Activated naive CD4-positive, alpha-beta T cell treated with anti-CD3 and anti-CD28 coated beads, Interleukin-2, amount 50 U/mL, for 24 hours (primary cell): Measurements from ENCODE around the gene AGAP1.
"Not testable (repeated sequence)": the region's sequence is repeated elsewhere in the genome, so short reads cannot be mapped to it uniquely, and the experiment has no call there.

Experiments
- H3K27ac Mint-ChIP-seq: one replicate; pipeline ENCODE4 v1.8.0; 2021; ENCODE audit warnings: mild to moderate bottlenecking, mixed read lengths
- H3K27me3 Mint-ChIP-seq: one replicate; pipeline ENCODE4 v1.8.0; 2021; ENCODE audit warnings: mixed read lengths
- H3K36me3 Mint-ChIP-seq: one replicate; pipeline ENCODE4 v1.8.0; 2021; ENCODE audit warnings: mixed read lengths
- H3K4me1 Mint-ChIP-seq: one replicate; pipeline ENCODE4 v1.8.0; 2021; ENCODE audit warnings: mixed read lengths
- H3K4me3 Mint-ChIP-seq: one replicate; pipeline ENCODE4 v1.8.0; 2021; ENCODE audit warnings: mild to moderate bottlenecking, mixed read lengths
- H3K9me3 Mint-ChIP-seq: one replicate; pipeline ENCODE4 v1.8.0; 2021; ENCODE audit warnings: mixed read lengths

AGAP1 gene

DNA sequence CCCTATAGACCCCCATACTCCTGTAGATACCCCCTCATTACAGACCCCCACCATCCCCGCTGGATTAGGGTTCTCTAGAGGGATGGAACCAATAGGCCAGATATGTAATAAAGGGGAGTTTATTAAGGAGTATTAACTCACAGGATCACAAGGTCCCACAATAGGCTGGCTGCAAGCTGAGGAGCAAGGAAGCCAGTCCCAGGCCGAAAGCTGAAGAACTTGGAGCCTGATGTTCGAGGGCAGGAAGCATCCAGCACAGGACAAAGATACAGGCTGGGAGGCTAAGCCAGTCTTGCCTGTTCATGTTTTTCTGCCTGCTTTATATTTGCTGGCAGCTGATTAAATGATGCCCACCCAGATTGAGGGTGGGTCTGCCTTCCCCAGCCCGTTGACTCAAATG is 106.6 kb downstream of the AGAP1 start:
- Mint-ChIP-seq H3K36me3 (no peaks in the 10 kb centered on the region), H3K9me3 (no peaks in the 10 kb centered on the region), H3K27me3 (peaks cover 7% of the 10 kb centered on the region), H3K27ac (no peak overlapping the region), H3K4me3 (no peak overlapping the region), H3K4me1 (no peaks in the 10 kb centered on the region)

DNA sequence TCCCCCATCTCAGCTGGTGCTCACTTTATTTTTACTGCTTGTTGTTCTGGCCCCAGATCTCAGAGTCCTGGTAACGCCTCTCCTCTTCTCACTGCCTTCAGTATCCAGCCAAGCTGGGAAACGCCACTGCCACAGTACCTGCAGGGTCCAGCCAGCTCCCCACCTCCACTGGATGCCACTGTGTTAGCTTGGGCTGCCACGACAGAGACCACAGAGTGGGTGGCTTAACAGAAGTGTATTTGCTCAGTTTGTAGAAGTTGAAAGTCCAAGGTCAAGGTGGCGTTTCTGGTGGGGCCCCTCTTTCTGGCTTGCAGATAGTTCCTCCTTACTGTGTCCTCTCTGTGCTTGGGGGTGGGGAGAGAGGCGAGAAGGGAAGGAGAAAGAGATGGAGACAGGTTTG is 107.1 kb downstream of the AGAP1 start:
- H3K4me1 Mint-ChIP-seq = no peaks in the 10 kb centered on the region
- no peak overlapping the region for H3K27ac Mint-ChIP-seq
- no peaks in the 10 kb centered on the region for H3K36me3 Mint-ChIP-seq
- no peak overlapping the region for H3K4me3 Mint-ChIP-seq
- H3K9me3 Mint-ChIP-seq = no peaks in the 10 kb centered on the region
- H3K27me3 Mint-ChIP-seq = peaks cover 7% of the 10 kb centered on the region

DNA sequence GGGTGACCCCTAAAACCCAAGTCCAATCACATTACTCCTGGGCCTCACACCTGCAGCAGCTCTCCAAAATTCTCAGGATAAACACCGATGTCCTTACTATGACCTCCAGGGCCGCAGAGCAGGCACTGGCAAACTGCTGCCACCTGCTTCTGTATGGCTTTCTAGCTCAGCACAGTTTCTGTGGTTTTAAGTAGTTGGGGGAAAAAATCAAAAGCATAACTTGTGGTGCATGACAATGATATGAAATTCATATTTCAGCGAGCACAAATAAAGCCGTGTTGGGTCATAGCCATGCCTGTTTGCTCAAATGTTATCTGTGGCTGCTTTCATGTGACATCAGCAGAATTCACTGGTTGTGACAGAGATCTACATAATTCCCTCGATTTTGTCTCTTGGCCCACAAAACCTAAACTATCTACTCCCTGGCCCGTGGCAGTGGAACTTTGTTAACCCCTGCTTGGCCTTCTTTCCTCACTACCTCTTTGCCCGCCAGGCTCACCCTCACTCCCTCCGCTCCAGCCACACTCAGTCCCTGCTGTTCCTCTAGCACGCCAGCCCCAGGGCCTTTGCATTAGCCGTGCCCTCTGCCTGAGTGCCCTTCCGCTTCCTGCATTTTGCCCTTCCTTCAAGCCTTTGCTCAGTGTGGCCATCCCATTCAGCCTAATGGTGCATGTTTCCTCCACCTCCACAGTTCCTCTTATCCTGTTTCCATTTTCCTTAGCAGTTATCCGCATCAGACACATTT is 108.3 kb downstream of the AGAP1 start:
- Mint-ChIP-seq H3K4me3 (no peak overlapping the region), H3K27ac (no peak overlapping the region), H3K4me1 (no peaks in the 10 kb centered on the region), H3K27me3 (peaks cover 7% of the 10 kb centered on the region), H3K9me3 (no peaks in the 10 kb centered on the region), H3K36me3 (no peaks in the 10 kb centered on the region)

DNA sequence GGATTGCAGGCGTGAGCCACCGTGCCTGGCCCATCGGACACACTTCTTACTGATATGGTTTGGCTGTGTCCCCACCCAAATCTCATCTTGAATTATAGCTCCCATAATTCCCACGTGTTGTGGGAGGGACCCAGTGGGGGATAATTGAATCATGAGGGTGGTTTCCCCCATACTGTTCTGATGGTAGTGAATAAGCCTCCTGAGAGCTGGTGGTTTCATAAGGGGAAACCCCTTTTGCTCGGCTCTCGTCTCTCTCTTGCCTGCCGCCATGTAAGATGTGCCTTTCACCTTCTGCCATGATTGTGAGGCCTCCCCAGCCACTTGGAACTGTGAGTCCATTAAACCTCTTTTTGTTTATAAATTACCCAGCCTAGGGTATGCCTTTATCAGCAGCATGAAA is 109.1 kb downstream of the AGAP1 start:
- not testable (repeated sequence) for H3K4me3 Mint-ChIP-seq, H3K9me3 Mint-ChIP-seq, H3K27ac Mint-ChIP-seq, H3K4me1 Mint-ChIP-seq, H3K36me3 Mint-ChIP-seq, H3K27me3 Mint-ChIP-seq

DNA sequence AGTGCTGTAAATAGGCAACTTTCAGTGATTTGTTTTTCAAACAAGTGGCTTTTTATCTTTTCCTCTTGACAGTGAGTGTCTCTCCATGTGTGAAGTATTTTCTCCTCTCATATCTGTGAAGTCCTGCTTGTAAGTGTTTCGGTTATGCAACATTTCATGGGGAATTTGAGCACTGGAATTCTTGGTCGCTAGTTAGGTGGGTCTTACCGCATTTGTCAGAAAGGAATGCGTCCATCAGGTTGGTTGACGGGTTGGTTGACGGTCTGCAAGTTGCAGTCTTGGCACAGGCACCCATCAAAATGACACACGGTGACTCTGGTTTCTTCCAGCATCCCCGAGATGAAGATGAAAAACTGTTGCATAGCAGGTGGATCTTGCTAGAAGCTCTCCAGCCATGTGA is 109.8 kb downstream of the AGAP1 start:
- Mint-ChIP-seq H3K36me3 (no peaks in the 10 kb centered on the region), H3K4me1 (no peaks in the 10 kb centered on the region), H3K27me3 (peaks cover 8% of the 10 kb centered on the region), H3K9me3 (no peaks in the 10 kb centered on the region), H3K4me3 (no peak overlapping the region), H3K27ac (no peak overlapping the region)

DNA sequence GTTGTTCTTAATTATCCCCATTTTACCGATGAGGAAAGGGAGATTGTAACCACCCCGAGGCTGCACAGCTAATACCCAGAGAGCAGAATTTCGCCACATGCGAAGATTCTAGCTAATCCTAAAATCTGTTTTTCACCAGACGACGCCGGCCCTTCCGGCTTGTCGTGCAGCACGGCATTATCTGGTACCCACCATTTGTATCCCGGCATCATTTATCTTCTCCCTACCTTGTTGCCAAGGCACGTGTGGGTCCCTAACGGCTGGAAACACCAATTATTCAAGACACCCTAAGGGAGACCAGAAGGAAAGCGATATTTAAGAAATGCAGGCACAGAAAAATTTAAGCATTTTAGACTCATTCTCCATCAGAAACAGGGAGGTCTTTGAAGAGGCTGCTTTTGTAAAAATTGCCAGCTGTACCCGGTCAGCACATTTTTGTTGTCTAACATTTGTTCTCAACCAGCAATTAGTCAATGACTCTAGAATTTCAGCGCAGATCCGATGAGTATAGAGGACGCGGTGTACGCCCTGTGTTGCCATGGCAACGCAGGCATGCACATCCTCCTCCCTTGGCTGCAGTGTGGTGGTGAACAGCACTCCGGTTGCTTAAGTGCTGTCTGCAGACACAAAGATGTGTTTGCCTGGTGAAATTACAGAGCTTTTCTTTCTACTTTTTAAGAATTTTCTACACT is 111.6 kb downstream of the AGAP1 start:
- Mint-ChIP-seq H3K4me3 (no peak overlapping the region), H3K4me1 (no peaks in the 10 kb centered on the region), H3K27ac (no peak overlapping the region), H3K27me3 (peaks cover 6% of the 10 kb centered on the region), H3K36me3 (no peaks in the 10 kb centered on the region), H3K9me3 (no peaks in the 10 kb centered on the region)

DNA sequence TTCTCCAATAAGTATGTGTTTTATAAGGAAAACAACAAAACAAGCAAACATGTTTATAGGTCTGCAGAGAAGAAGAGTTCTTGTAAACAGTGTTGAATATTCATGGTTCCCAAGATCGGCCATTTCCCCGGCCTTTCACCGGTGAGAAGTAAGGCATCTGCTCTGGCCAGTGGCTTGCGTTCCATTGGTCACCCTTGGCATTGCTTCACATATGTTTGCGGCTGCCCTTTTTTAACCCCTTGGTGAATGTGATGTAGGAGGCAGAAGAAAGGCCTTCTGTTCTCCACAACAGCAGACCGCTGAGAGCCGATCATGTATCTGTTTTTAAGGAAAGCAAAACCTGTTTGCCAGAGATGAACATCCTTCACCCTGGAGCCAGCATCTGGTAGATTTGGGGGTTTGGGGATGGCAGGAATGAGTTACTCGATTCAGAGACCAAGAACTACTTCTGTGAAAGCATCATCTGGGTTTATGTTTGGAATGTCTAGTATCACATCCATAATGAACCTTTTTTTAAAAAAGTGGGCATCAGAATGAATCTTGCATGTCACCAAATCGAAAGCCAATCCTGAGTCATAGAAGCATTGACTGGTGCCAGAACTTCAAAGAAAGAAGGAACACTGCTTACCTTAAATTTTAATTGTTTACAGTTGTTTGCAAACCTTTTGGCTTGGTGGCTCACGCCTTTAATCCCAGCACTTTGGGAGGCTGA is 112.3 kb downstream of the AGAP1 start:
- Mint-ChIP-seq H3K4me3 (no peak overlapping the region), H3K4me1 (no peaks in the 10 kb centered on the region), H3K27ac (no peak overlapping the region), H3K27me3 (peaks cover 6% of the 10 kb centered on the region), H3K9me3 (no peaks in the 10 kb centered on the region), H3K36me3 (no peaks in the 10 kb centered on the region)

DNA sequence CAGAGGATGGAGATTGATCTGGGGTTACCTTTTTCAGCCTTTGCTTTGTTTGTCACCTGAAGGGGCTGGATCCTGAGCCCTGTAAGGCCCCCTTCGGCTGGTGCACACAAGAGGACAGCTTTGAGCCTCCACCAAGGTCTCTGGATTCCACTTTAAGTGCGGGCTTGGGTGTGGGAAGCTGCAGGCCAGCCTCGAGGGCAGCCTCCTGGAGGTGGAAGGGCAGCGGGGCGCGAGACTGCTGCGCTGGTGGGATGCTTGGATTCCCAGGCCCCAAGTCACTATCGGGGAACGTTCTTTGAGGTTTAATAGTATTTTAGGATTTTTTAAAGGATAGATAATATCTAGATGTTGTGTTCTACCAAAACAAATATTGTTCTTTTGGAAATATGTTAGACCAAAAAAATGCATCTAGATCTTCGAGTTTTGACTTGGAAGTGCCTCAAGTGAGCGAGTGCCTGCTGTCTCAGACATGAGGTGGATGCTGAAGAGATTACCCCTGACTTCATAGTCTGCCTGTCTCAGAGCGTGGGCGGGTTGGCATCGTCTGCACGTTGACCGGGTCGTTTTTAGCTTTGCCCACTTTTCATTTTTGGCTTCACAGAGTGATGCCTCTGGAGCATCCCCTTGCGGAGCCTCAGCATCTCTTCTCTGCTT is 113.8 kb downstream of the AGAP1 start:
- H3K4me3 Mint-ChIP-seq = no peak overlapping the region
- no peak overlapping the region for H3K27ac Mint-ChIP-seq
- H3K27me3 Mint-ChIP-seq = peaks cover 5% of the 10 kb centered on the region
- no peaks in the 10 kb centered on the region for H3K9me3 Mint-ChIP-seq
- H3K36me3 Mint-ChIP-seq = no peaks in the 10 kb centered on the region
- H3K4me1 Mint-ChIP-seq = no peaks in the 10 kb centered on the region

DNA sequence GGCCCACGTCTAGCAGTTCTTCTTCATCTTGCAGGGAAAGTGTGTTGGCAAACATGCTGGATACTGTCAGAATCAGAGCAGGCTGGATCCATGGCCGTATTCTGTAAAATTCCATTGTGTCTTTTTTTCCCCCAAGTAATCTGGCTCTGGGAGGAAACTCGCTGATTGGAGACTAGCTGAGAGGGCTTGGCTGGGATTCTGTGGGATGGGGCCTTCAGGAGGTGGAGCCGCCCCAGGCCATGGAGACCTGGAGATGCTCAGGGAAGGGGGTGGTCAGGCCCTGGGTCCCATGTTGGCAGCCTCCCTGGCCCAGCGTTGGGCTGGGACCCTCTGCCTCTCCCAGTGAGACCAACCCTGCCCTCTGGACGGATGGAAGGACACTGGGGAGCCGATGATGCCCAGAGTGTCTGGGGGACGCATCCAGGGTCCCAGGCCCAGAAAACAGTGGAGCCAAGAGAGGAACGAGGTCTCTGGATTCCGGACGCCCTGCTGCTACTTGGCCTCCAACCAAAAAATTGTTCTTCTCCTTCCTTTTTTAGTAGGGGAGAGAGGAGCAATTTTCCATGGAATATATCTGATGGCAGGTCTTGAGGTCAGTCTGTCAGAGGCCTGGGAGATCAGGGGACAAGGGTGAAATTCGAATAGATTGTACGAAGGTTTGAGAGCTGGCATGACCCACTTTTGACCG is 114.5 kb downstream of the AGAP1 start:
- H3K4me3 Mint-ChIP-seq = no peak overlapping the region
- no peaks in the 10 kb centered on the region for H3K4me1 Mint-ChIP-seq
- H3K27me3 Mint-ChIP-seq = peaks cover 1% of the 10 kb centered on the region

DNA sequence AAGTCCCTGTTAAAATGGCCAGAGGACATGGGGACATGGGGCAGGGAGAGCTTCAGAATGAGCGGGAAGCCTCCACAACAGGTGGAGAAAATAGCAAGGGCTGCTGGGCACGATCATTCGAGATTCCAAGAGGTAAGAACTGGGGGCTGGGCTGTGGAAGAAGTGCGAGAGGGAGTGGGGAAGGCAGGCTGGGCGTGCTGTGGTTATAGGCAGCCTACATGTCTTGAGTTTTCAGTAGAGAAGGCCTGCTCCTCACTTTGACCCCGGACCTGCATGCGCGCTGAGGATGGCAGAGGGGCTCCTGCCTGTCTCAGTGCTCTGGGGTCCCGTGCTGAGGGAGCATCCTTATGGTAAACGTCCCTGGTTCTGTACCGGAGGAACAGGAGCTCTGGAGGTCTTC is 115.5 kb downstream of the AGAP1 start:
- Mint-ChIP-seq H3K36me3 (no peaks in the 10 kb centered on the region), H3K9me3 (no peaks in the 10 kb centered on the region), H3K27me3 (peaks cover 4% of the 10 kb centered on the region), H3K4me1 (no peaks in the 10 kb centered on the region), H3K27ac (no peak overlapping the region), H3K4me3 (no peak overlapping the region)

More for the DNA sequence above, 114.5 kb downstream of the AGAP1 start:
- H3K36me3 Mint-ChIP-seq = no peaks in the 10 kb centered on the region
- H3K27ac Mint-ChIP-seq = no peak overlapping the region
- no peaks in the 10 kb centered on the region for H3K9me3 Mint-ChIP-seq

DNA sequence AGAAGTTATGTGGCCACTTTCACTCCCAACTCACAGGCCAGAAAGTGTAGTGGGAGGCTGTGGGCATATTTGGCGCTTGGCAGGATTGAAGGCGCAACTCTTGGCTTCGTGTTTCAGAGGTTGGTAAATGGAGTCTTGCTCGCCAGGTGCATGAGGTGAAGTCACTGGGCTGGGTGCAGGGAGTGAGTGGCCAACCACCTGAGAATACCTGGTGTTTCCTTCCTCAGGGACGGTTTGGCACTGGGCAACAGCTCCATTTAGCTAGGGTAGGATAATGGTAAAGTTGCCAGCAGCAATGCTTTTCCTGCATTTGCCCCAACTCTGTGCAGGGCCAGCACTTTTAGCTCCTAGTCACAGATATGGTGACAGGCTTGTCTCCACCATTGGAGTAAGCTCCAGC is 115.9 kb downstream of the AGAP1 start:
- Mint-ChIP-seq H3K4me3 (no peak overlapping the region), H3K27me3 (peaks cover 4% of the 10 kb centered on the region), H3K4me1 (no peaks in the 10 kb centered on the region), H3K27ac (no peak overlapping the region), H3K9me3 (no peaks in the 10 kb centered on the region), H3K36me3 (no peaks in the 10 kb centered on the region)

DNA sequence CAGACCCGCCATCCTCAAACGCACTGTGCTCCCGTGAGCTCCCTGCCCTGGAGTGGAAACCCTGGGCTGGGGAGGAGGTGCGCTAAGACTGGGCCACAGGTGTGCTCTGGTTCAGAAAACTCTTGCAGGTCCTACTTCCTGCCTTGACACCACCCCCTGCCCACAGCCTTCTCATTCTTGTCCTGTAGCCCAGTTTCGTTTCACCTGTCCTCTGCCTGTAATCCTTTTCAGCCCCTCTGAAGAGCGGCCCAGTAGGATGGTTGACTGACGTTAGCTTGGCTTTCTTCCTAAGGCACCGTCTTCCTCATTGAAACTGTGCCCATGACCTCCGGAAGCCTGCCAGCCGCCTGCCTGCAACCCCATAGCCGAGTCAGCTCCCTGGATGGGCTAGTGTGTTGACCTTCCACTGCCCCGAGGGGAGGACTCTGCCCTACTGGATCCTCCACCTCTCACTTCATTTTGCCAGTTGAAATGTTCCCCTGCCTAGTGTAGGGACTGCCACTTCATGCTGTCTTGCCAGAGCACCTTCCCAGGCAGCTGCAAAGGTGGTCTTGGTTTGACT is 116.9 kb downstream of the AGAP1 start:
- no peaks in the 10 kb centered on the region for H3K9me3 Mint-ChIP-seq
- H3K36me3 Mint-ChIP-seq = no peaks in the 10 kb centered on the region
- H3K4me1 Mint-ChIP-seq = no peaks in the 10 kb centered on the region
- no peak overlapping the region for H3K4me3 Mint-ChIP-seq
- H3K27ac Mint-ChIP-seq = no peak overlapping the region
- peaks cover 4% of the 10 kb centered on the region for H3K27me3 Mint-ChIP-seq

DNA sequence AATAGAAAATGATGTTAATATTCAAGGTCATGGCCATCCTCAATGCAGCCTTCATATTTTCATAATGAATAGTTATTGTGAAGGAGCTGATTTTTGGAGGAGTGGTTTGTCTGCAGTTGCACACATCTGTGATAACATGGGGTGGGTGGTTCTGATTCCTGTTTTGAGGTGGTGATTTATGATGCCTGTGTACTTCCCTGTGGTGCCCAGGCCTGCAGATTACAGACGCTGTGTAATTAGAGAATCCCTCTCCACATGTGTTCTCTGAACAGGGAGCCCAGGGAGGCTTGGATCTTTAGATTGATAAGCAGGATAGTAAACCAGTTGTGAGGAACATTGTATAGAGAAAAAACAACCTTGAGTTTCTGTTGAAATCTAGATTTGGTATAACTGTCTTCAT is 117.5 kb downstream of the AGAP1 start:
- no peak overlapping the region for H3K27ac Mint-ChIP-seq
- H3K27me3 Mint-ChIP-seq = peaks cover 4% of the 10 kb centered on the region
- no peaks in the 10 kb centered on the region for H3K9me3 Mint-ChIP-seq
- no peak overlapping the region for H3K4me3 Mint-ChIP-seq
- no peaks in the 10 kb centered on the region for H3K36me3 Mint-ChIP-seq
- no peaks in the 10 kb centered on the region for H3K4me1 Mint-ChIP-seq

DNA sequence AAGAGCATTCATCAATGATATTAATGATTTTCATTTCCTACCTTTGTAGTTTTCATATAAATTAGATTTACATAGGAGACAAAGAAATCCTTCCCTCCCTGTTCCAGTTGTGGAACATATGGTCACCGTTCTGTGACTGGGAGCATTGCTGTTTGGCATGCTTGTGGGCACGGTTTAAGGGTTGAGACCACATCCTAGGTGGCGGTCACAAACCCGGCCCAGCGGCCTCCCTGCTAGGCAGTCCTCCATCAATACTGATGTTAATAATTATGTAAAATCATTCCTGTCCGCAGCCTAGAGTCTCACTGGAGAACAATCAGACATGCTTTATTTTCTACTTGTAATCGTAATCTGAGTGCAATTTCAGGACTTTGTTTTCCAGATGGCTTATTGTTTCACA is 117.9 kb downstream of the AGAP1 start:
- Mint-ChIP-seq H3K27me3 (peaks cover 4% of the 10 kb centered on the region), H3K36me3 (no peaks in the 10 kb centered on the region), H3K27ac (no peak overlapping the region), H3K4me1 (no peaks in the 10 kb centered on the region), H3K4me3 (no peak overlapping the region), H3K9me3 (no peaks in the 10 kb centered on the region)
